ACC112 (cell line): ENCODE data around the gene KCNJ4.
"Not testable (repeated sequence)": the region's sequence is repeated elsewhere in the genome, so short reads cannot be mapped to it uniquely, and the experiment has no call there.

Experiments
- H2AFZ ChIP-seq: fragments of 200-600 bp; sonication (generic); one replicate; pipeline ENCODE4 v1.6.0; 2017; ENCODE audit warnings: antibody characterized with exemption, low read length; ENCODE audit not compliant: unreplicated experiment
- H3K27ac ChIP-seq: fragments of 200-600 bp; sonication (generic); 2 replicates; pipeline ENCODE4 v1.5.1; 2014; ENCODE audit warnings: low read depth, mild to moderate bottlenecking, antibody characterized with exemption, low read length, moderate library complexity
- H3K27me3 ChIP-seq: fragments of 200-600 bp; sonication (generic); 2 replicates; pipeline ENCODE4 v1.6.1; 2014; ENCODE audit warnings: mild to moderate bottlenecking, antibody characterized with exemption, low read length, moderate library complexity, mixed read lengths; ENCODE audit not compliant: insufficient read depth
- H3K36me3 ChIP-seq: fragments of 200-600 bp; sonication (generic); 2 replicates; pipeline ENCODE4 v1.6.1; 2016; ENCODE audit warnings: mild to moderate bottlenecking, antibody characterized with exemption, low read length, moderate library complexity, mixed read lengths; ENCODE audit not compliant: insufficient read depth
- H3K4me1 ChIP-seq: fragments of 200-600 bp; sonication (generic); one replicate; pipeline ENCODE4 v1.6.1; 2016; ENCODE audit warnings: low read length, mixed read lengths; ENCODE audit not compliant: insufficient read depth, unreplicated experiment, control insufficient read depth
- H3K4me3 ChIP-seq: fragments of 200-600 bp; sonication (generic); 2 replicates; pipeline ENCODE4 v1.5.1; 2014; ENCODE audit warnings: mild to moderate bottlenecking, low read depth, low read length
- H3K79me2 ChIP-seq: fragments of 200-600 bp; sonication (generic); one replicate; pipeline ENCODE4 v1.6.0; 2016; ENCODE audit warnings: low read length; ENCODE audit not compliant: control insufficient read depth, unreplicated experiment, insufficient read depth

The KCNJ4 gene

DNA sequence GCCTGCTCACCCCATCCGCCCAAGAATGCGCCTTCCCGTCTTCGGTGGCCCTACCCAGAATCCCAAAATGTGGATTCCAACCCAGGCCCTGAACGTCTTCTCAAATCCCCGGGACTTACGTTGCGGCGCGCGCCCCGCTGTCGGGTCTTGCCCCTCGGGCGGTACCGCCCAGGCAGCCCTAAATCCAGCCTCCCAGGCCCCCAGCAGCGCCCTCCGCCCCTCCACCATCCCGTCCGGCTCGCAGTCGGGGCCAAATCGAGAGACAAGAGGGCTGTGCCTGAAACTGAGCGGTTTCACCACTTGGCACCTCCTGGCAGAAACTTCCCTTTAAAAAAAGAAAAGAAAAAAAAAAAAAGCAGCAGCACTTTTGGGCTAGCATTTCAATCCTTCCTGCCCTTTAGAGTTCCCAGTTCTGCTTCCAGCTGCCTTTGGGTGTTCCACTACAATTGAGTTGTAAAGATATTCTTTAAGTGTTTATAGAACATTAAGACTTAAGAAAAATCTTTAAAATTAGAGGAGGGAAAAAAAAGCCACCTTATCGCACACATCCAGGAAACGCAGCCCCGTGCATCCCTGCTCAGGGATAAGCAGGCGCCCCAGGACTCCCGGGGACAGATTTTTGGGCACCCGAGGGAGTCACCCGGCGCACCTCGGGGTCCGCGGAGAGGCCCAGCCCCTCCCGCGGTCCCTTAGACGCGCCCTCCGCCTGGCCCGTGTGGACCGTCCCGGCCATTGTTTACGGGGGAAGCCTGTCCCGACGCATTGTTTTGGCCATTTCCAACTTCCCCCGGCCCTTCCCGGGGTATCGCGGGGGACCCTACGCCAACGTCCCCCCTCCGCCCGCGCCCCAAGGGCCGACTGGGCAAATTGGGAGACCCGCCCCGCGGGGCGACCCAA is 57.6 kb downstream of the KCNJ4 start:
- H3K79me2 ChIP-seq, result peaks cover 16% of the 10 kb centered on the region
- no peaks in the 10 kb centered on the region for H3K4me1 ChIP-seq
- no peak overlapping the region for H3K27ac ChIP-seq
- no peaks in the 10 kb centered on the region for H3K27me3 ChIP-seq
- peak overlapping the region; percentile 81 for H3K4me3 ChIP-seq
- no peaks in the 10 kb centered on the region for H3K36me3 ChIP-seq
- H2AFZ ChIP-seq, result no peak overlapping the region

DNA sequence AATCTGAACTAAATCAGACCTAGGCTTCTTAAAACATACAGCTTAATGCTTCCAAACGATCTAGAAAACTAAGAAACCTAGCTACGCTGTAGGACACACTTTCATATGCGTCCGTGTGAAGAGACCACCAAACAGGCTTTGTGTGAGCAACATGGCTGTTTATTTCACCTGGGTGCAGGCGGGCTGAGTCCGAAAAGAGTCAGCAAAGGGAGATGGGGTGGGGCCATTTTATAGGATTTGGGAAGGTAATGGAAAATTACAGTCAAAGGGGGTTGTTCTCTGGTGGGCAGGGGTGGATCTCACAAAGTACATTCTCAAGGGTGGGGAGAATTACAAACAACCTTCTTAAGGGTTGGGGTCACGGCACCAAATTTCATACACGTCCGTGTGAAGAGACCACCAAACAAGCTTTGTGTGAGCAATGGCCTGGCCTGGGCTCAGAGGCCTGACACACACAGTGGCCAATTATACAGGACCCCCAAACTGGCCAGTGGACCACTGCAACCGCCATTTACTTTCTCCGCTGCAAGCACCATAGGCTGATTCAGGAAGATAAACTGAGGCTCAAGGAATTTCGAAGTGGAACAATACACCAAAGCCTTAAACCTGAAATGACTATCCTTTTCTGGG is 58.4 kb downstream of the KCNJ4 start:
- peaks cover 21% of the 10 kb centered on the region for H3K79me2 ChIP-seq
- H3K4me1 ChIP-seq, H3K27ac ChIP-seq, H3K36me3 ChIP-seq, H2AFZ ChIP-seq, H3K27me3 ChIP-seq: not testable (repeated sequence)
- peak overlapping the region; percentile 81 for H3K4me3 ChIP-seq

DNA sequence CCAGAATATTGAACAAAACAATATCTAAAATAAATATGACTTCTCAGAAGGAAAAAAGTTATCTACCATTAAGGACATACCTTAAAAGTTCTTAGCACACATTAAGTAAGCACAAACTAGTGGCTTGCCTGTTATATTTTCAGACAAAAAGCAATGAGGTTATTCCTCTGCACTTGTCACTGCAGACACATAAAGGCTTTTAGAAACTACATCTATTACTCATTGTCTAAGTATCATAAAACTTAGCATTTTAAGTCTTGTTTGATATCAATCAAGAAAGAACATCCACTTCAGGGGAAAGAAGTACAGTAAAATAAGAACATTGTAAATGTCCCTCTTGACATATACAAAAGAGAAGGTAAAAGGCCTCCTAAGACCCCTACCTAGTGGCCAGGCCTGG is 59.1 kb downstream of the KCNJ4 start:
- not testable (repeated sequence) for H3K27ac ChIP-seq, H3K36me3 ChIP-seq, H3K27me3 ChIP-seq, H2AFZ ChIP-seq, H3K4me1 ChIP-seq
- Histone ChIP-seq H3K4me3 (peak overlapping the region; percentile 52; the same call in 1 of the 2 replicates), H3K79me2 (peaks cover 27% of the 10 kb centered on the region)

DNA sequence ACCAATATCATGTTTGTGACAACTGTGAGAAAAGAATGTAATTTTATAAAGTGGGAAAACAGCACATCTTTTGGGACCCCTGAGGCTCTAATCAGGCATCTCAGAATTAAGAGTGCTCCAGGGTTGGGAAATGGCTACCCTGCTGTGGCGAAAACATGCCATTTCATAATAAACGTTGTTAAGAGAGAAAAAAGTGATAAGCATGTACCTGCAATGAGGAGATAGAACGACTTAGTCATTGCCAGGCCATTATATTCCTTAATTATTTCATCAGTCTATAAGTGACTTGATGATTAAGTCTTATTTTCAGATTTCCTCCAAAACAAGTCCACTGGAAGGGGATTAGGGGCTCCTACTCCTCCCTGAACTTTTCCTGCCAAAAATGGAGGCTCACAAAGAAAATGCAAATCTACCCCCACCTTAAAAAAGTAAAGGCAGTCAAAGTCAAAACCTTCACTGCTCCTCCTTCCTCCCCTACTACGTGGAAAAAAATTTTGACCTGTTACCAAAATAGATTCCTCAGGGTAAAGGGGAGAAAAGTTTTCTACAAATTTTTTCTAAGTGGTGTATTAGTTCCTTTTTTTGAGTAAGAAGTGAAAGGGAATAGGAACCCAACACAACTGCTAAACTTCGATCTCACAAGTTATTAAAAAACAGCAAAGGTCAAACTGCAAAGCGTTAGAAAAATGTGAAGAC is 59.9 kb downstream of the KCNJ4 start:
- not testable (repeated sequence) for H3K4me3 ChIP-seq, H3K4me1 ChIP-seq, H3K27me3 ChIP-seq, H3K27ac ChIP-seq, H3K36me3 ChIP-seq, H2AFZ ChIP-seq
- peaks cover 29% of the 10 kb centered on the region for H3K79me2 ChIP-seq

DNA sequence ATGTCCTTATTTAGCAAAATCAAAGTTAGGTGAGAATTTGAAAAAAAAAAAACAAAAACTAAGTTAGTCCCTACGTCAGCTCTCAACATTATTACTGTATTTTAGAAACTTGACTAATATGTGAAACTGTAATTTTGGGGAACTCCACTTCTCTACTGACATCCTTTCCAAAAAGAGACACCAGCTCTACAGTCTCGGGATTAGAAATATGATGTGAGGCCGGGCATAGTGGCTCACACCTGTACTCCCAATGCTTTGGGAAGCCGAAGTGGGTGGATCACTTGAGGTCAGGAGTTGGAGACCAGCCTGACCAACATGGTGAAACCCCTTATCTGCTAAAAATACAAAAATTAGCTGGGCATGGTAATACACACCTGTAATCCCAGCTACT is 65.6 kb downstream of the KCNJ4 start:
- not testable (repeated sequence) for H3K27ac ChIP-seq, H2AFZ ChIP-seq, H3K36me3 ChIP-seq, H3K27me3 ChIP-seq, H3K4me1 ChIP-seq, H3K4me3 ChIP-seq
- H3K79me2 ChIP-seq, result peaks cover 18% of the 10 kb centered on the region

DNA sequence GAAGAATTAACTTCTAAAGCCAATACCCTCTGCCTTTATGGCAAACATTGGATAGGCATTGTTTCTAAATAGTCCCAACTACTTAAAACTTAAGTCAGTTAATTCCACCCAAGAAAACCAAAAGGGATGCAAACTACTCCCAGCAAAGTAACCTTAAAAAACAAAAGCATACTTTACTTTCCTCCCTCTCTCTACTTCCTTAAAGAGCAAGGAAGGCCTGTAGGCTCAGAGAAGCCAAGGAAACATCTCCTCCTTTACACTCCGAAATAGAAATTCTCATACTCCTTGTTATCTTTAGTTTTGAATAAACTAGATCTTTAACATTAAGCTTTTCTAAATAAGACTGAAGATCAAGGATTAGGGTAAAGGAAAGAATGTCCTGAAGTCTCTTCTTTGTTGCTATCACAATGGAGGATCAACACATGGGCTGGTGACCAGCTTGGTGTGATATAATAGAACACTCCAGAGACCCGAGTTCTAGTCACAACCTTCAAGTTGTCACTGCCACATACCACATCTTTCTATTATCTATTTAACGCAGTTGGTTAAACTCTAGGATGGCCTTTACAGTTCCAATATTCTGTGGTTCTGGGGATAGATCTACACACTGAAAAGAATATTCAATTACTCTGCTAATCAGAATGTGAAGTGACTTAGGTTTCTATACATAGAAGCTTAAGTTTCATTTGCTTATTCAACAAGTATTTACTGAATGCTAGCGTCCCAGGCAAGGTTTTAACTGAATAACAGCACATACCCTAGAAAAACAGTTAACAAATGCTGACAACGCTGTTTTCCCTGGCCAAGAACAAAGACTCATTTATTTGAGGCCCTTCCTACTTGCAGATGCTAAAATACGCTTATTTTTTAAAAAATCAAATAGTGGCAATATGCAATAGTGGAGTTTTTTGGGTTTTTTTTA is 66.2 kb downstream of the KCNJ4 start:
- not testable (repeated sequence) for H3K36me3 ChIP-seq, H2AFZ ChIP-seq, H3K4me1 ChIP-seq, H3K4me3 ChIP-seq, H3K27me3 ChIP-seq, H3K27ac ChIP-seq
- H3K79me2 ChIP-seq, result peaks cover 15% of the 10 kb centered on the region

DNA sequence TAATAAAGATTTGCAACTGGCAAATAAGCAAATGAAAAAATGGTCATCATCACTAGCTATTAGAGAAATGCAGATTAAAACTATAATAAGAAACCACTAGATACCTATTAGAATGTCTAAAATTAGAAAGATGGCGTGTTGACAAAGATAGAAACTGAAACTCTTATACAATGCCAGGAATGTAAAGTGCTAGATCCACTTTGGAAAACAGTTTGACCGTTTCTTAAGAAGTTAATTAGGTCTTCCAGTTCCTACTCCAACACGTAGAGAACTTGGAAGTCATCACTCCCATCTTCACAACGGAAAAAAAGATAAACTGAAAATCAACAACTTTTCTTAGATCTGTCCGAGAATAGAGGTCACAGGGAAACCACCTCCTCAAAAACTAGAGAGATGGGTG is 68.1 kb downstream of the KCNJ4 start:
- H3K27me3 ChIP-seq, H3K4me3 ChIP-seq, H2AFZ ChIP-seq, H3K4me1 ChIP-seq, H3K27ac ChIP-seq, H3K36me3 ChIP-seq: not testable (repeated sequence)
- H3K79me2 ChIP-seq, result peaks cover 14% of the 10 kb centered on the region

DNA sequence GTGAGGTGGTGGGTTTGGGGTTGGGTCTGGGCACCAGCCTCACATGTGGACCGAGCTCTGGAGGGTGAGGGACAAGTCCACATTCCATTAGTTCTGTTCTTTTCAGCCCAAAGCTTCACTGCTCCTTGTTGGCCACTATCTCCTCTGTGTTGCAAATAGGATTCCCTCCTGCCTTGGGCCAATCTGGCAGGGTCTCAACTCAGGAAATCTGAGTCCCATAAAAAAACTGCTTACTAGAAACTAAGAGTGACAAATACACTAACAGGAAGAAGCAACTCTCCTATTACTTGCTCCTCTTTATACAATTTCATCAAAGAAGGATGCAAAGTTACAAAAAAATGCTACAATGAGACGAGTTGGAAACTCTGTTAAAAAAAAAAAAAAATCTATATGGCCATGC is 71.6 kb downstream of the KCNJ4 start:
- Histone ChIP-seq H2AFZ (no peak overlapping the region), H3K4me3 (no peak overlapping the region), H3K79me2 (peaks cover 4% of the 10 kb centered on the region), H3K27me3 (no peaks in the 10 kb centered on the region), H3K36me3 (no peaks in the 10 kb centered on the region), H3K27ac (no peak overlapping the region), H3K4me1 (no peaks in the 10 kb centered on the region)

DNA sequence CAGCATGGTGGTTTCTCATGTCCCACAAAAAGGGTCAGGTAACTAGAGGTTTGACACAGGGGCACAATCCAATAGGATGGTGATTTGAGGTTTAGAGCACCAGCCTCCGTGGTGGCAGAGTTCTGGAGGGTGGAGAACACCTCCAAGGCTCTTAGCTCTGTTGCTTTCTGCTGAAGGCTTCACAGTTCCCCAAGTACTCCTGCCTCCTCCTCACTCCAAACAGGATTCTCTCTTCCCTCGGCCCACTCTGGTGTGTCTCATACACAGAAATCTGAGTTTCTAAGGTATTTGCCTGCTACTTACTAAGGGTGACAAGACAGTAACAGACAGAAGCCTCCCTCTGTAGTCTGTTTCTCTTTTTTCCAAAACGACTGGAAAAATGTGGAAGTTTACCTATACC is 73.6 kb downstream of the KCNJ4 start:
- not testable (repeated sequence) for H3K4me3 ChIP-seq, H3K27ac ChIP-seq, H3K4me1 ChIP-seq, H3K36me3 ChIP-seq, H2AFZ ChIP-seq, H3K27me3 ChIP-seq, H3K79me2 ChIP-seq
